ENCODE data around the gene UGT1A9. TPM values are rescaled to one million over a fixed set of nuclear protein-coding genes. Genes with fewer than 3 reads are reported as not detected.

Gene UGT1A9
- total and polyA plus RNA-seq, 2 of the 4 experiments (the other 2 are of a cell fraction), result not detected

GRCh38 chr2:233775414-233775813 lies 103.7 kb downstream of the UGT1A9 start:
- no peak overlapping the region for H4K8ac ChIP-seq (ENCODE audit: low read depth in 2 of 2, low read length in 2 of 2)
- no peaks in the 10 kb centered on the region for H3K79me1 ChIP-seq (ENCODE audit: low read depth in 1 of 2, low read length in 2 of 2)
- no peak overlapping the region for H3K18ac ChIP-seq (ENCODE audit: low read depth, low read length)
- ChIA-PET CTCF (no interaction called here), POLR2A (ENCODE audit: unreplicated experiment) (no interaction called here)
- no peaks in the 10 kb centered on the region for H3K4me1 ChIP-seq (ENCODE audit: control insufficient read depth, insufficient read depth, low read length)
- no peak overlapping the region for H2AK9ac ChIP-seq (replicated peaks; ENCODE audit: low read depth, low read length, poor library complexity)
- intact Hi-C loops (cut with micrococcal nuclease) (no loop called here), dilution Hi-C loops (cut with HindIII; ENCODE audit: low sequenced_read_pairs, unreplicated experiment) (no loop called here), in situ Hi-C loops (cut with MboI; ENCODE audit: low sequenced_read_pairs) (no loop called here)
- no peak overlapping the region for H3K4me2 ChIP-seq (ENCODE audit: low read depth, low read length)
- H3K4ac ChIP-seq (ENCODE audit: low read depth, low read length), result no peak overlapping the region
- no peak overlapping the region for H3K56ac ChIP-seq (ENCODE audit: extremely low read depth, insufficient read depth, low read length)
- H2BK120ac ChIP-seq (ENCODE audit: low read depth, low read length), result no peak overlapping the region
- no peak overlapping the region for H3K27ac ChIP-seq (ENCODE audit: insufficient read depth, low read length)
- H2BK5ac ChIP-seq (ENCODE audit: low read depth, low read length, poor library complexity, severe bottlenecking), result no peak overlapping the region
- ATAC-seq (ENCODE audit: low read depth) (no peak), DNase-seq (no peak)
- H3K4me3 ChIP-seq (ENCODE audit: insufficient read depth, low read depth, low read length), result no peak overlapping the region
- no peak overlapping the region for H2AK5ac ChIP-seq (ENCODE audit: low read depth, low read length)
- TF ChIP-seq FOS (IDR thresholded peaks at IDR 0.05; ENCODE audit: low read depth, low read length), result no peak
- no peak for TF ChIP-seq ELK1 (IDR thresholded peaks at IDR 0.05; ENCODE audit: borderline replicate concordance, low read depth, low read length)
- peak; percentile 14; the same call in 1 of the 2 replicates for TF ChIP-seq USF2 (IDR thresholded peaks at IDR 0.05; ENCODE audit: low read depth, low read length)
- TF ChIP-seq POLR2A (IDR thresholded peaks at IDR 0.05; ENCODE audit: low read depth, low read length), result no peak
- BruUV-seq (replicated peaks), result no TSS peak
- no peak overlapping the region for H3K9ac ChIP-seq (ENCODE audit: low read depth, low read length)
- no peaks in the 10 kb centered on the region for H3K9me1 ChIP-seq (ENCODE audit: insufficient read depth, low read length)
- no peak overlapping the region for H4K91ac ChIP-seq (ENCODE audit: insufficient read depth, low read depth, low read length)
- no peak overlapping the region for H4K5ac ChIP-seq (ENCODE audit: low read depth, low read length)
- H4K20me1 ChIP-seq (ENCODE audit: insufficient read depth, low read length), result no peaks in the 10 kb centered on the region
- WGBS, 2 experiments (ENCODE audit: extremely low coverage in 2 of 2, insufficient read length in 1 of 2), result no CpG with 5 or more reads among the region's 6 CpGs
- no peak overlapping the region for H3K14ac ChIP-seq (replicated peaks; ENCODE audit: low read depth, low read length)
- no peaks in the 10 kb centered on the region for H3K36me3 ChIP-seq (ENCODE audit: control insufficient read depth, insufficient read depth, low read length)
- H2BK20ac ChIP-seq (ENCODE audit: low read depth, low read length), result no peak overlapping the region
- H3K27me3 ChIP-seq (ENCODE audit: control insufficient read depth, insufficient read depth, low read length), result no peaks in the 10 kb centered on the region
- H3K9me3 ChIP-seq (ENCODE audit: control insufficient read depth, insufficient read depth, low read length), result peaks cover 3% of the 10 kb centered on the region; the same call in 1 of the 2 replicates
- no peak overlapping the region for H2AFZ ChIP-seq (replicated peaks; ENCODE audit: low read length, poor library complexity)
- no peak overlapping the region for H3K23ac ChIP-seq (ENCODE audit: low read depth, low read length)
- H2BK15ac ChIP-seq (ENCODE audit: low read depth, low read length), result no peak overlapping the region
